GM06990 (cell line): ENCODE measurements around the gene MCFD2.

Experiments
- DNase-seq: peaks from one replicate; pipeline ENCODE4 v3.0.0-alpha.2; 2011; ENCODE audit not compliant: insufficient read length; ENCODE audit errors: extremely low read depth
- H3K27me3 ChIP-seq: replicated peaks from 2 replicates; pipeline ENCODE4 v1.6.0; 2011; ENCODE audit warnings: low read length; ENCODE audit not compliant: control insufficient read depth, insufficient read depth
- H3K36me3 ChIP-seq: 2 replicates; pipeline ENCODE4 v1.5.1; 2011; ENCODE audit warnings: low read length; ENCODE audit not compliant: control insufficient read depth, insufficient read depth
- H3K4me3 ChIP-seq: replicated peaks from 2 replicates; pipeline ENCODE4 v1.5.1; 2011; ENCODE audit warnings: low read depth, mild to moderate bottlenecking, control low read depth, low read length
- CTCF ChIP-seq: IDR thresholded peaks from 2 replicates; pipeline ENCODE4 v1.5.1; 2011; ENCODE audit warnings: low read length, control low read depth, mild to moderate bottlenecking, inconsistent platforms; ENCODE audit not compliant: insufficient read depth, poor library complexity, severe bottlenecking

MCFD2 gene

GRCh38 chr2:46915281-46915810 lies at the start of gene MCFD2:
MCFD2 (minus strand) TSS chr2:46915806; CDS start chr2:46909171, 6,635 bp downstream.
- no peak for DNase-seq
- no peaks in the 10 kb centered on the region for H3K36me3 ChIP-seq

GRCh38 chr2:46964835-46965560 lies 49.4 kb upstream of the MCFD2 start:
- Histone ChIP-seq H3K4me3 (no peak overlapping the region), H3K36me3 (peaks cover 6% of the 10 kb centered on the region), H3K27me3 (no peaks in the 10 kb centered on the region)
- no peak for TF ChIP-seq CTCF
- DNase-seq: no peak

More at GRCh38 chr2:46915281-46915810, at the start of gene MCFD2:
- peak within 1 kb of the TSS; percentile 91 for H3K4me3 ChIP-seq
- H3K27me3 ChIP-seq: no peaks in the 10 kb centered on the region
- no peak for TF ChIP-seq CTCF

- H3K36me3 ChIP-seq: peaks cover 8% of the 10 kb centered on the region
- H3K4me3 ChIP-seq: no peak overlapping the region
- no peak for DNase-seq
- H3K27me3 ChIP-seq: no peaks in the 10 kb centered on the region
- TF ChIP-seq CTCF: no peak
These were observed 48.5 kb upstream of the MCFD2 start for GRCh38 chr2:46963941-46964673.

- Histone ChIP-seq H3K4me3 (no peak overlapping the region), H3K27me3 (no peaks in the 10 kb centered on the region), H3K36me3 (peaks cover 16% of the 10 kb centered on the region)
- no peak for DNase-seq
- no peak for TF ChIP-seq CTCF
These were observed 47.6 kb upstream of the MCFD2 start for GRCh38 chr2:46963210-46963609.

- TF ChIP-seq CTCF: no peak
- no peak overlapping the region for H3K4me3 ChIP-seq
- no peak for DNase-seq
- no peaks in the 10 kb centered on the region for H3K27me3 ChIP-seq
- peaks cover 19% of the 10 kb centered on the region for H3K36me3 ChIP-seq
These were observed 47.1 kb upstream of the MCFD2 start for GRCh38 chr2:46962751-46963150.
